Measurements from ENCODE around the gene ASPG.

DNA sequence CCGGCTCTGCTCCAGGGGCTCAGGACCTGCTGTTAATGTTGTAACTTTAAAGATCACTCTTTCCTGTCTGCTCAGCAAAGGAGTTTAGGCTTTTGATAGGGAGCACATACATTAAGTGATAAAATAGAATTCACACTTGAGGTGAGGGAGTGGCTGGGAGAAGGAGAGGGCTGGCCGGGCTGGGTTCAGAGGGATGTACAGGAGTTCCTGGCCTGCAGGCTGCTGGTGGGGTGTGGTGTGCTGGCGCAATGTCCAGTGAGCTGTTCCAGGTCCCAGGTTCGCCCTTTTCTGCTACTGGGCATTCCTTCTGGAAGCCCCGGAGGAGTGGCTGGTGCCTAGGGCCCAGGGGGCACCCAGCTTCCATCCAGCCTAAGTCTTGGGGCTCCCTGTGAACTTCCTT lies 70.6 kb downstream of the ASPG start:
- TF ChIP-seq, protein P1, sequence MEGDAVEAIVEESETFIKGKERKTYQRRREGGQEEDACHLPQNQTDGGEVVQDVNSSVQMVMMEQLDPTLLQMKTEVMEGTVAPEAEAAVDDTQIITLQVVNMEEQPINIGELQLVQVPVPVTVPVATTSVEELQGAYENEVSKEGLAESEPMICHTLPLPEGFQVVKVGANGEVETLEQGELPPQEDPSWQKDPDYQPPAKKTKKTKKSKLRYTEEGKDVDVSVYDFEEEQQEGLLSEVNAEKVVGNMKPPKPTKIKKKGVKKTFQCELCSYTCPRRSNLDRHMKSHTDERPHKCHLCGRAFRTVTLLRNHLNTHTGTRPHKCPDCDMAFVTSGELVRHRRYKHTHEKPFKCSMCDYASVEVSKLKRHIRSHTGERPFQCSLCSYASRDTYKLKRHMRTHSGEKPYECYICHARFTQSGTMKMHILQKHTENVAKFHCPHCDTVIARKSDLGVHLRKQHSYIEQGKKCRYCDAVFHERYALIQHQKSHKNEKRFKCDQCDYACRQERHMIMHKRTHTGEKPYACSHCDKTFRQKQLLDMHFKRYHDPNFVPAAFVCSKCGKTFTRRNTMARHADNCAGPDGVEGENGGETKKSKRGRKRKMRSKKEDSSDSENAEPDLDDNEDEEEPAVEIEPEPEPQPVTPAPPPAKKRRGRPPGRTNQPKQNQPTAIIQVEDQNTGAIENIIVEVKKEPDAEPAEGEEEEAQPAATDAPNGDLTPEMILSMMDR (IDR thresholded peaks at IDR 0.05; ENCODE audit: insufficient read depth, low read length) = no peak
- TF ChIP-seq, protein P2, sequence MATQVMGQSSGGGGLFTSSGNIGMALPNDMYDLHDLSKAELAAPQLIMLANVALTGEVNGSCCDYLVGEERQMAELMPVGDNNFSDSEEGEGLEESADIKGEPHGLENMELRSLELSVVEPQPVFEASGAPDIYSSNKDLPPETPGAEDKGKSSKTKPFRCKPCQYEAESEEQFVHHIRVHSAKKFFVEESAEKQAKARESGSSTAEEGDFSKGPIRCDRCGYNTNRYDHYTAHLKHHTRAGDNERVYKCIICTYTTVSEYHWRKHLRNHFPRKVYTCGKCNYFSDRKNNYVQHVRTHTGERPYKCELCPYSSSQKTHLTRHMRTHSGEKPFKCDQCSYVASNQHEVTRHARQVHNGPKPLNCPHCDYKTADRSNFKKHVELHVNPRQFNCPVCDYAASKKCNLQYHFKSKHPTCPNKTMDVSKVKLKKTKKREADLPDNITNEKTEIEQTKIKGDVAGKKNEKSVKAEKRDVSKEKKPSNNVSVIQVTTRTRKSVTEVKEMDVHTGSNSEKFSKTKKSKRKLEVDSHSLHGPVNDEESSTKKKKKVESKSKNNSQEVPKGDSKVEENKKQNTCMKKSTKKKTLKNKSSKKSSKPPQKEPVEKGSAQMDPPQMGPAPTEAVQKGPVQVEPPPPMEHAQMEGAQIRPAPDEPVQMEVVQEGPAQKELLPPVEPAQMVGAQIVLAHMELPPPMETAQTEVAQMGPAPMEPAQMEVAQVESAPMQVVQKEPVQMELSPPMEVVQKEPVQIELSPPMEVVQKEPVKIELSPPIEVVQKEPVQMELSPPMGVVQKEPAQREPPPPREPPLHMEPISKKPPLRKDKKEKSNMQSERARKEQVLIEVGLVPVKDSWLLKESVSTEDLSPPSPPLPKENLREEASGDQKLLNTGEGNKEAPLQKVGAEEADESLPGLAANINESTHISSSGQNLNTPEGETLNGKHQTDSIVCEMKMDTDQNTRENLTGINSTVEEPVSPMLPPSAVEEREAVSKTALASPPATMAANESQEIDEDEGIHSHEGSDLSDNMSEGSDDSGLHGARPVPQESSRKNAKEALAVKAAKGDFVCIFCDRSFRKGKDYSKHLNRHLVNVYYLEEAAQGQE (IDR thresholded peaks at IDR 0.05; ENCODE audit: insufficient replicate concordance, low read depth) = no peak
- TF ChIP-seq POLR2AphosphoS5 (IDR thresholded peaks at IDR 0.05; ENCODE audit: low read depth) (no peak), GABPA (IDR thresholded peaks at IDR 0.05; ENCODE audit: low read depth) (no peak), SPI1 (IDR thresholded peaks at IDR 0.05; ENCODE audit: borderline replicate concordance, low read depth) (no peak)
